ENCODE data around the gene C18orf63. TPM values are rescaled to one million over a fixed set of nuclear protein-coding genes. Genes with fewer than 3 reads are reported as not detected.

Gene C18orf63
- total RNA-seq, 3 donors from 2014 or later, result 0.16 TPM; not detected in 2

DNA sequence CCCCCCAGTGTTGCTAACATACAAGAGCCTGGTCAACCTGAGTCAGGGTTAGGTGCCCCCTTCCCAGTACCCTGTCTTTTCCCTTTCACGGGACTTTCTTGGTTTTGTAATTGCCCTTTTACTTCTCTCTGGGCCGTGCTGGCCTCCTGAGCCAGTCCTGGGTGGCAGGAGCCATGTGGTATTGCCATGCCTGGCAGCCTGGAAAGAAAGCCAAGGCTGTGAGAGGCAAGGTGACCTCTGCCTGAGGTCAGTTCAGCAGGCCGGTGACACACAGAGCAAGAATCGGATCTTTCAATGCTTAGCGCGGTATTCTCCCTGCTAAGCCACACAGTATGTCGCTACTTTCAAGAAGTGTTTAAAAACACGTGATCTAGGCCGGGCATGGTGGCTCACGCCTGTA is 52.3 kb downstream of the C18orf63 start:
- intact Hi-C loops (cut with DNase I; ENCODE audit: low total_unique reads), result no loop called here
- TF ChIP-seq, protein P1, sequence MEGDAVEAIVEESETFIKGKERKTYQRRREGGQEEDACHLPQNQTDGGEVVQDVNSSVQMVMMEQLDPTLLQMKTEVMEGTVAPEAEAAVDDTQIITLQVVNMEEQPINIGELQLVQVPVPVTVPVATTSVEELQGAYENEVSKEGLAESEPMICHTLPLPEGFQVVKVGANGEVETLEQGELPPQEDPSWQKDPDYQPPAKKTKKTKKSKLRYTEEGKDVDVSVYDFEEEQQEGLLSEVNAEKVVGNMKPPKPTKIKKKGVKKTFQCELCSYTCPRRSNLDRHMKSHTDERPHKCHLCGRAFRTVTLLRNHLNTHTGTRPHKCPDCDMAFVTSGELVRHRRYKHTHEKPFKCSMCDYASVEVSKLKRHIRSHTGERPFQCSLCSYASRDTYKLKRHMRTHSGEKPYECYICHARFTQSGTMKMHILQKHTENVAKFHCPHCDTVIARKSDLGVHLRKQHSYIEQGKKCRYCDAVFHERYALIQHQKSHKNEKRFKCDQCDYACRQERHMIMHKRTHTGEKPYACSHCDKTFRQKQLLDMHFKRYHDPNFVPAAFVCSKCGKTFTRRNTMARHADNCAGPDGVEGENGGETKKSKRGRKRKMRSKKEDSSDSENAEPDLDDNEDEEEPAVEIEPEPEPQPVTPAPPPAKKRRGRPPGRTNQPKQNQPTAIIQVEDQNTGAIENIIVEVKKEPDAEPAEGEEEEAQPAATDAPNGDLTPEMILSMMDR (IDR thresholded peaks at IDR 0.05), result no peak
- no peak for TF ChIP-seq POLR2A (IDR thresholded peaks at IDR 0.05)
- TF ChIP-seq POLR2AphosphoS5 (IDR thresholded peaks at IDR 0.05), result no peak
- no peak for DNase-seq (ENCODE audit: low spot score in 2 of 2)
- H3K27ac ChIP-seq, result no peak overlapping the region
- no peaks in the 10 kb centered on the region for H3K9me3 ChIP-seq
- H3K36me3 ChIP-seq, result no peaks in the 10 kb centered on the region
- H3K4me3 ChIP-seq, result no peak overlapping the region
- H3K27me3 ChIP-seq, result no peaks in the 10 kb centered on the region
- H3K4me1 ChIP-seq, result no peaks in the 10 kb centered on the region

DNA sequence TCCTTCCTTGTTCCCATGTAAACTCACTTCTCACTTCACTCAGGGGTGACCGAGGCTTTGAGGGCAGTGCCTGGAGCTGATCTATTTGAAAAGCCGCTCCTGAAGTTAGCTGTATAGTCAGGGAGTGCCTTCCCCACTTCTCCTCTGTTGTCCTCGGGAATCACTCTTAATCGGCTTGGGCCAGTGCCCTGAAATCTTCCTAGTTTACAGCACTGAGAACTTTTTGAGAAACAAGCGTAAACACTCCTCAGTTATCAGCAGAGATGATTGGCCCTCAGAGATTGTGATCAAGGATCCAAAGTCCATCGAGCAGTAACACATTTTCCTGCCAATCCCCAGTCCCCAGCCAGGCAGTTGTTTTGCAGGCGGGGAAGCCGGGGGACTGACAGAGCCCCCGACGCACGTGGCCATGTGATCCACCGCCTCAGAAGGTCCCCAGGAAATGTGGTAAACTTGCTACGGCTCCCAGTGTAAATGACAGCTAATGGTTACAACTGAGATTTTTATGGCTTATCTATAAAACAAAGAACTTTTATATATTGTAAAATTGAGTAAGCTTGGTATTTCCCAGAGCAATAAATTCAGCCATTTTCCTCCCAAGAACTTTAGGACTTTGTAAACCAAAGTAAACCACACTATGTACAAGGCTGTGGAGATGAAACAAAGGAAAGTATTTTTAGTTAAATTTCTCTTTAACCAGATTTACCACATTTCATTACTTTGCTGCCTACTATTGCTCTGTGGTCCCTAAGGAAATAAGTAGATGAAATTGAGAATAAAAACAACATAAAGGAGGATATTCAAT is 53.5 kb downstream of the C18orf63 start:
- no peak overlapping the region for H3K27ac ChIP-seq
- intact Hi-C loops (cut with DNase I; ENCODE audit: low total_unique reads), result no loop called here
- no peaks in the 10 kb centered on the region for H3K36me3 ChIP-seq
- no peak overlapping the region for H3K4me3 ChIP-seq
- no peak for DNase-seq (ENCODE audit: low spot score in 2 of 2)
- H3K27me3 ChIP-seq, result no peaks in the 10 kb centered on the region
- H3K4me1 ChIP-seq, result no peaks in the 10 kb centered on the region
- no peaks in the 10 kb centered on the region for H3K9me3 ChIP-seq
- TF ChIP-seq POLR2AphosphoS5 (IDR thresholded peaks at IDR 0.05) (no peak), POLR2A (IDR thresholded peaks at IDR 0.05) (no peak)
- TF ChIP-seq, protein P1 (IDR thresholded peaks at IDR 0.05), result no peak

DNA sequence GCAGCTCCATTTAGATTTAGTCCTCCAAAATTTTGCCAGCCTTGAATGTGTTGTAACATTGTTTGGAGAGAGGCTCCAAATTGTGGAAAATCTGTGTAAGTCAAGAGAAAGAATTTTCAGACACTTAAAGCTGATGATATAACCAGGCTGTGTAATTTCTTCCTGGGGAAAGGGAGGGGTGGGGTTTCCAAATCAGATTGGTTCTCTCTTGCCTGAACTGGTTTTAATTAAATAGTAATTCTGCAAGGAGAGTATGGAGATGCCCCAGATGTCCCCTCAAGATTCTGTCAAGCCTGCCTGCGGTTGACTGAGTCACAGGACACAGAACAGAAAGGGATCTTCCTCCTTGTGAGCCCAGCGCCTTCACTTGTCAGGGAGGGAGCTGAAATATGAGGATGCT is 54.5 kb downstream of the C18orf63 start:
- TF ChIP-seq POLR2A (IDR thresholded peaks at IDR 0.05), result no peak
- TF ChIP-seq, protein P1 (IDR thresholded peaks at IDR 0.05), result no peak
- TF ChIP-seq POLR2AphosphoS5 (IDR thresholded peaks at IDR 0.05), result no peak
- Histone ChIP-seq H3K4me3 (no peak overlapping the region), H3K9me3 (no peaks in the 10 kb centered on the region), H3K27ac (no peak overlapping the region), H3K36me3 (no peaks in the 10 kb centered on the region), H3K4me1 (no peaks in the 10 kb centered on the region), H3K27me3 (no peaks in the 10 kb centered on the region)
- DNase-seq (ENCODE audit: low spot score in 2 of 2), result no peak
- intact Hi-C loops (cut with DNase I; ENCODE audit: low total_unique reads), result no loop called here

DNA sequence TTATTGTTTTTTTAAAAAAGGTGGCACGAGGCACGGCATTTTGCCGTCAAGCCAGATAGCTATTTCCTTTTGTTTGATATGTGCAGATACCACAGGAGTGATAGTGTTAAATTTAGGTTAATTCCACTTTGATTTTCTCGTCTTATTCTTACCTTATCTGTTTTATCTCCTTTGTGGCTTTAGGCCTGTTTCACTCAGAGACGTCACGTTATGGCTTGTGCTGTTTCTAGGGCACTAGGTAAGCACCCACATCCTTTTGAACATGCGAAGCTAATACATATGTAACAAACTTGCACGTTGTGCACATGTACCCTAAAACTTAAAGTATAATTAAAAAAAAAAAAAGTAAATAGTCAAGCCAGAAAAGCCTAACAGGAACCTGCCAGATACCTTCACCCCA is 57.8 kb downstream of the C18orf63 start:
- TF ChIP-seq POLR2A (IDR thresholded peaks at IDR 0.05) (no peak), POLR2AphosphoS5 (IDR thresholded peaks at IDR 0.05) (no peak)
- TF ChIP-seq, protein P1 (IDR thresholded peaks at IDR 0.05), result no peak
- Histone ChIP-seq H3K4me3 (no peak overlapping the region), H3K27ac (no peak overlapping the region), H3K36me3 (no peaks in the 10 kb centered on the region), H3K4me1 (no peaks in the 10 kb centered on the region), H3K9me3 (no peaks in the 10 kb centered on the region), H3K27me3 (no peaks in the 10 kb centered on the region)
- intact Hi-C loops (cut with DNase I; ENCODE audit: low total_unique reads), result no loop called here
- no peak for DNase-seq (ENCODE audit: low spot score in 2 of 2)

DNA sequence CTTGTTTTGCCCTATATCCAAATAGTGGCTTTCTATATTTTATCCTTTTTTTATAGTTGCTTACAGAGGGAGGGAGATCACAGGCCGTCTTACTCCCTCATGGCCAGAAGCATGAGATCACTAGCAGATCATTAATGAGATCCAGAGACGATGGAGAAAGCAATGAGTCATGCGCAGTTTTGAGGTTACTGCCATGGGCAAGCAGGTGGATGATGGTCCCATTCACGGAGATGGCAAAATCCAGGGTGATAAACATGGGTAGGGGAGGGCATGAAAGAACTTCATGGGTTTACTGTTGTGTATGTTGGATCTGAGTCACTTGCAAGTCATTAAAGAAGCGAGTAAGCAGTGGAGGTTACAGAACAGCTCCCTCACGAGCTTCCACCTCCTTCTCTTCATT is 60.4 kb downstream of the C18orf63 start:
- no peaks in the 10 kb centered on the region for H3K27me3 ChIP-seq
- H3K4me1 ChIP-seq, result no peaks in the 10 kb centered on the region
- no peaks in the 10 kb centered on the region for H3K9me3 ChIP-seq
- TF ChIP-seq POLR2A (IDR thresholded peaks at IDR 0.05) (no peak), POLR2AphosphoS5 (IDR thresholded peaks at IDR 0.05) (no peak)
- TF ChIP-seq, protein P1 (IDR thresholded peaks at IDR 0.05), result no peak
- DNase-seq (ENCODE audit: low spot score in 2 of 2), result no peak
- H3K4me3 ChIP-seq, result no peak overlapping the region
- no peaks in the 10 kb centered on the region for H3K36me3 ChIP-seq
- no peak overlapping the region for H3K27ac ChIP-seq
- intact Hi-C loops (cut with DNase I; ENCODE audit: low total_unique reads), result no loop called here
